NCI-H2081 treated with DMSO at 0.1 percent for 48 hours (cell line): ENCODE results near the gene RPN1.
"Not testable (repeated sequence)": the region's sequence is repeated elsewhere in the genome, so short reads cannot be mapped to it uniquely, and the experiment has no call there.

Source experiments
- DNase-seq: peaks from one replicate; lab custom pipeline; 2025; lab: John Stamatoyannopoulos, UW

The RPN1 gene

GRCh38 chr3:128650096-128651050, at the start of gene RPN1:
Gene RPN1 (minus strand): TSS chr3:128650818. CDS start chr3:128650800, 18 bp downstream.
- DNase-seq = peak; percentile 92

DNA sequence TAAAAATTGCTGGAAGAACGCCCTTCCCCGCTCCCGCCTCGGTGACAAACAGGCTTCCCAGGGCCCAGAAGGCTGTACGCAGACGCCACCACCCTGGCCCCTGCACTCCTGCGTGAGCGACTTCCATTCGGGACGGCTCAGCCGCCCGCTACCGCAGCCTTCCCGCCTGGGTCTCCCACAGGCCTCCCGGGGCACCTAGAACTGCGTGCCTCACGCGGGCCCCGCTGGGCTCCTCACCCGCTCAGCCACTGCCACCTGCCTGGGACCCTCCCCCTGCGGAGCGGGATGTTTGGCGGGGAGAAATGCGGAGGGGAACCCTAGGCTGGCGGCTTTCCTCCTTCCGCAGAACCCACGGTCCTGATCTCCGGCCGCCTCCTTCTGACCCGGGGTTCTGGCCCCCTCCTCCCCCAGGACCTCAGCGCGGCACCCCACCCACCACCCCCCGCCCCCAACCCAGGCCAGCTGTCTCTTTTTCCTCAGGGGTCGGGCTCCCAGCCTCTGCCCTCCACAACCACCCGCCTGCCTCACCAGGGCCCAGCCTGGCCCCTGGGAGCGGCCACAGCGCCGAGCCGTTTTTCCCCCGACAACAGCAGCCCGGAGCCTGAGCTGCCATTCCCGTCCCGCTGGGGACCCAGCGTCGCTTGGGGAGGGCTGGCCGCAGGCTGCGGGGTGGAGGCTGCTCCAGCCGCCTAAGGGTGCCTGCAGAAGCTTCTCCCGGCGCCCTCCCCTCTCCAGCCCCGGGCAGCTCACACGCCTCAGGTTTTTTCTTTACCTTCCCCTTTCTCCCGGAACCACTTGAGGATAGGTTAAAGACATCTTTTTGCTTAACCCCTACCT, 47.8 kb upstream of the RPN1 start:
- no peak for DNase-seq

GRCh38 chr3:128697341-128697740, 46.7 kb upstream of the RPN1 start:
- no peak for DNase-seq

- no peak for DNase-seq
These were observed 43.1 kb upstream of the RPN1 start for GRCh38 chr3:128693696-128694095.

DNA sequence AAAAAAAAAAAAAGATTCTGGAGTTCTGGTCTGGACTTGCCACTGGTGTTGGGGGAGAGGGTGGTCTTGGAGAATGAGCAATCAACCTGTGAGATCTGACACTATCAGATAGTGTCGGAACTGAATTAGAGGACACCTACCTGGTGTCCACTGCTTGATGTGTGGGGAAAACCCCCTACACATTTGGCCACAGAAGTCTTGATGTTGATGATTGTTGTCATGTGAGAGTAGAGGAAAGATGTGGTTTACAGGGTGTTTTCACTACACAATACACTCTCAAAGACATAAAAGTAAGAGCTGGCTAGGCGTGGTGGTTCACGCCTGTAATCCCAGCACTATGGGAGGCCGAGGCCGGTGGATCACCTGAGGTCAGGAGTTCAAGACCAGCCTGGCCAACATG, 38.4 kb upstream of the RPN1 start:
- no peak for DNase-seq

DNA sequence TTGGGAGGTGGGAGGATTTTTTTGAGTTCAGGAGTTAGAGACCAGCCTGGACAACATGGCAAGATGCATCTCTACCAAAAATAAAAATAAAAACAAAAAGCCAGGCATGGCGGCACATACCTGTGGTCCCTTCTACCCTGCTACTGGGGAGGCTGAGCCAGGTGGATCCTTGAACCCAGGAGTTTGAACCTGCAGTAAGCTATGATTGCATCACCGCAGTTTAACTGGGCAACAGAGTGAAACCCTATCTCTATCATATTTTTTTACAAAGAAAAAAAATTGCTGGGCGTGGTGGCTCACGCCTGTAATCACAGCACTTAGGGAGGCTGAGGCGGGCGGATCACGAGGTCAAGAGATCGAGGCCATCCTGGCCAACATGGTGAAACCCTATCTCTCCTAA, 35.8 kb upstream of the RPN1 start:
- DNase-seq = no peak

GRCh38 chr3:128684986-128685726, 34.5 kb upstream of the RPN1 start:
- no peak for DNase-seq

- DNase-seq = no peak
These were observed 33.3 kb upstream of the RPN1 start for GRCh38 chr3:128683957-128684356.

DNA sequence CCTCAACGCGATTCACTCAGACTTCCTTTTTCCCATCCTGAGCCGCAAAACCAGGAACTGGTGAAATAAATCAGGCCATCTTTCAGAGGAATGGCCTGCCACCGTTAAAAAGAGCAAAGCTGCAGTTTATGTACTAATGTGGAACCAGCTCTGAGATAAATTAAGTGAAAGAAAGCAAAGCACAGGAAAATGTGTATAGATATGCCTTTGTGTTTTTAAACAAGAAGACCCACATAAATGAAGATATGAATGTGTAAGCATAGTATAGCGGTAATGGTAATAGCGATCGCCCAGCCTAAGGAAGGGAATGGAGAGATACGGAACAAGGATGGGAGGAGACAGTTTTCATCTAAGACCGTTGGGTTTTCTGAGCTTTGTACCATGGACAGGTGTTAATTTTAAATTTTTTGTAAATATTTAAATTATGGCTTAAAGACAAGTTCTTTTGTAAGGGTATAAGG, 30.8 kb upstream of the RPN1 start:
- DNase-seq = no peak

DNA sequence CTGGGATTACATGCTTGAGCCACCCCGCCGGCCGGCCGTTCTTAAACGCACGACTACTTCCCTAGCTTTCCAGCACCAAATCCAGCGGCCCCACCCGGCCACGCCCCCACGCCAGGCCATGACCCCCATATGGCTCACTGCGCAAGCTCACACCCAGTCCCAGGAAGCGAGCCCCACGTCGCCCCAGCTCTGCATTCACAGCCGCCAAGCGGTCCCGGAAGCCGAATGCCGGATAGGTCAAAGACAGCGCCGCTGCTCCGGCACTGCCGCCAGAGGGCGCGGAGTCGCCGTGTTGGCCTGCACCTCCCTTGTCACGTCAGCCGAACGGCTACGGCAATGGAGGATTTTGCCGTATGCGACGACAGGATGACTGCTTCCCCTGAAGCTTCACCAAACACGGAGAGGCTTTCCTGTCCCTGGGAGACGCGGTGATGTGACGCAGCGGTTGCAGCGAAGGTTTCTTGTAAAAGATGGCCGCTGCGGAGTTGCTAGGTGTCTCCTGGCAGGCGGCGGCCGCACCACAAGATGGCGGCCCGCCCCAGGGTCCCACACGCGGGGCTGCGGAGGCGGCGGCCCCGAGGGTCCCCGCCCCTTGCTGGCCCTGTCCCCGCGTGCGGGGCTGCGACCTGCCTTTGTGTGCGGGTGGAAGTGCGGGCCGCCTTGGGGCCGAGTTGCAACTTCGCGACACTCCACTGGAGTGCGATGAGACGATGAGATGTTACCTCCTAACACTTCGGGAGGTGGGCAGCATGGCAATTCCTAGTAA, 30.2 kb upstream of the RPN1 start:
- peak; percentile 99 for DNase-seq

- DNase-seq = no peak
These were observed 28.7 kb upstream of the RPN1 start for GRCh38 chr3:128679338-128679737.

DNA sequence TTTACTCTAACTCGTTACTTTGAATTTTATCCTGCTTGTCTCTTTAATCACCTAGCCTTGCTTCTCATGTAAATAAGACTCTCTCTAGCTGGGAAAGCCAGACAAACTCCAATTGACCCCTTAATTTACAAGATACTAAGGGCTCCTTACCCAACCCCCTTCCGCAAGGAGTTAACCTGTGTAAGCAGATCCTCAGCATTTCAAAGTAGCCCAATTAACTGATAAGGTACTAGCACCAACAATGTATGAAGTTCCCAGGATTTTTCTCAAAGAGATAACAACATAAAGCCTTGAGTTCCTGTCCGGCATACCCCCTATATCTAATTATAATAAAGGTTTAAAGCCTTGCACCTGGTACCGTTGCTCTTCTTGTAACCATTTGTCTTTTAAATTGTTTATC, 25.2 kb upstream of the RPN1 start:
- DNase-seq = not testable (repeated sequence)

- no peak for DNase-seq
These were observed 23.7 kb upstream of the RPN1 start for GRCh38 chr3:128674161-128674784.

DNA sequence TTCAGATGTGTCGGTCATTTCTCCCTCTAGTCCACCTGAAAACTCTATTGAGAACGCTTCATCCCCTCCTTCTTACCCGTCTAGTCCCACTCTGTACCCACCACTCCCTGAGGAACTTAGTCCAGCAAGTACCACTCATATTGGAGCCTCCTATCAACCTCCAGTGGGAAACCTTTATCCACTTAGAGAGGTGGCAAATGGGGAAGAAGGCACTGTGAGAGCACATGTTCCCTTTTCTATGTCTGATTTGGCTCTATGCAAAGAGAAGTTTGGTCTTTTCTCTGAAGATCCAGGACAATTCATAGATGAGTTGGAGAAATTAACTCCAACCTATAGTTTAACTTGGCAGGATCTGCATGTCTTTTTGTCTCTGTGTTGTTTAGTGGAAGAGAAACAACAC, 17.0 kb upstream of the RPN1 start:
- no peak for DNase-seq

- no peak for DNase-seq
These were observed 14.9 kb upstream of the RPN1 start for GRCh38 chr3:128665362-128666021.

- no peak for DNase-seq
These were observed 12.5 kb upstream of the RPN1 start for GRCh38 chr3:128663151-128663550.

DNA sequence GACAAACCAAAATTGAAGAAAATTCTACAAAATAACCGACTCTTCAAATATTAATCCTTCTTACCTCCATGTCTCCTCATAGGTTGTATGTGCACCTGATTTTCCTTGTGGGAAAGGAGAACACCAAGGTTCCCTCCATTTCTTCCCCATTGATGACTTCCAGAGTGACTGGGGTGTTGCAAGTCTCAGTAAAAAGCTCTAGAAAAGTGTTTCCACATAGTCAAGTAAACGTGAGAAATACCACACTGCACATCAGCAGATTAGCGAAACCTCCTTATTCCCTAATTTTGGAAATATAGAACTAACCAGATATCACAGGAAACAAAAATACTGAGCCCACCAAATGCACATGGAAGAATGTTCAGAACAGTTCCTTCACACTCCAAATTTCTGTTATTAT, 4.9 kb upstream of the RPN1 start:
- no peak for DNase-seq

DNA sequence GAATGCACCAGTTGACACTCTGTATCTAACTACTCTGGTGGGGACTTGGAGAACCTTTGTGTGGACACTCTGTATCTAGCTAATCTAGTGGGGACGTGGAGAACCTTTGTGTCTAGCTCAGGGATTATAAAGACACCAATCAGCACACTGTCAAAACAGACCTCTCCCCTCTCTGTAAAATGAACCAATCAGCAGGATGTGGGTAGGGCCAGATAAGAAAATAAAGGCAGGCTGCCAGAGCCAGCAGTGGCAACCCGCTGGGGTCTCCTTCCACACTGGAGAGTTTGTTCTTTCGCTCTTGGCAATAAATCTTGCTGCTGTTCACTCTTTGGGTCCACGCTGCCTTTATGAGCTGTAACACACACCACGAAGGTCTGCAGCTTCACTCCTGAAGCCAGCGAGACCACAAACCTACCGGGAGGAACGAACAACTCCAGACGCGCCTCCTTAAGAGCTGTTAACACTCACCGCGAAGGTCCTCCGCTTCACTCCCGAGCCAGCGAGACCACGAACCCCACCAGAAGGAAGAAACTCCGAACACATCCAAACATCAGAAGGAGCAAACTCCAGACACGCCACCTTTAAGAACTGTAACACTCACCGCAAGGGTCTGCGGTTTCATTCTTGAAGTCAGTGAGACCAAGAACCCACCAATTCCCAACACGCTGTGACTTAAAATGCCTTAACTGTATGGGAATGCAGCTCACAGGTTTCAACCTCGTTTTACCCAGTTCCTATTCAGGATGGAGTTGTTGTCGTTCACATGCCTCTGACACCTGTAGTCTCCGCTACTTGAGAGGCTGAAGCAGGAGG, 3.6 kb upstream of the RPN1 start:
- DNase-seq = not testable (repeated sequence)

DNA sequence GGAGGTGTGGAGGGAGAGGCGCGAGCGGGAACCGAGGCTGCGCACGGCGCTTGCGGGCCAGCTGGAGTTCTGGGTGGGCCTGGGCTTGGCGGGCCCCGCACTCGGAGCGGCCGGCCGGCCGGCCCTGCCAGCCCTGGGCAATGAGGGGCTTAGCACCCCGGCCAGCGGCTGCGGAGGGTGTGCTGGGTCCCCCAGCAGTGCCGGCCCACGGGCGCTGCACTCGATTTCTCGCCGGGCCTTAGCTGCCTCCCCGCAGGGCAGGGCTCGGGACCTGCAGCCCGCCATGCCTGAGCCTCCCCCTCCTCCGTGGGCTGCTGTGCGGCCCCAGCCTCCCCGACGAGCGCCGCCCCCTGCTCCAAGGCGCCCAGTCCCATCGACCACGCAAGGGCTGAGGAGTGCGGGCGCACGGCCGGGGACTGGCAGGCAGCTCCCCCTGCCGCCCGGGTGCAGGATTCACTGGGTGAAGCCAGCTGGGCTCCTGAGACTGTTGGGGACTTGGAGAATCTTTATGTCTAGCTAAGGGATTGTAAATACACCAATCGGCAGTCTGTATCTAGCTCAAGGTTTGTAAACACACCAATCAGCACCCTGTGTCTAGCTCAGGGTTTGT, 2.9 kb upstream of the RPN1 start:
- not testable (repeated sequence) for DNase-seq
